Glomerular endothelial cell (primary cell): ENCODE results near the gene DCAF15. TPM values are rescaled to one million over a fixed set of nuclear protein-coding genes. Genes with fewer than 3 reads are reported as not detected.
"Not testable (repeated sequence)": the region's sequence is repeated elsewhere in the genome, so short reads cannot be mapped to it uniquely, and the experiment has no call there.

Experiments
- DNase-seq: peaks from one replicate; pipeline ENCODE4 v3.0.0-alpha.2; 2011; ENCODE audit warnings: low read depth, low spot score; ENCODE audit errors: extremely low read depth
- total RNA-seq: library from RNA; depleted of rRNA; stranded (reverse); fragments of >200 nt; gene quantifications from 2 replicates; pipeline ENCODE4 v1.2.3, GENCODE V29; 2015

The DCAF15 gene, protein sequence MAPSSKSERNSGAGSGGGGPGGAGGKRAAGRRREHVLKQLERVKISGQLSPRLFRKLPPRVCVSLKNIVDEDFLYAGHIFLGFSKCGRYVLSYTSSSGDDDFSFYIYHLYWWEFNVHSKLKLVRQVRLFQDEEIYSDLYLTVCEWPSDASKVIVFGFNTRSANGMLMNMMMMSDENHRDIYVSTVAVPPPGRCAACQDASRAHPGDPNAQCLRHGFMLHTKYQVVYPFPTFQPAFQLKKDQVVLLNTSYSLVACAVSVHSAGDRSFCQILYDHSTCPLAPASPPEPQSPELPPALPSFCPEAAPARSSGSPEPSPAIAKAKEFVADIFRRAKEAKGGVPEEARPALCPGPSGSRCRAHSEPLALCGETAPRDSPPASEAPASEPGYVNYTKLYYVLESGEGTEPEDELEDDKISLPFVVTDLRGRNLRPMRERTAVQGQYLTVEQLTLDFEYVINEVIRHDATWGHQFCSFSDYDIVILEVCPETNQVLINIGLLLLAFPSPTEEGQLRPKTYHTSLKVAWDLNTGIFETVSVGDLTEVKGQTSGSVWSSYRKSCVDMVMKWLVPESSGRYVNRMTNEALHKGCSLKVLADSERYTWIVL
- total RNA-seq, result 22.7 and 30.0 TPM in 2 replicates

DNA sequence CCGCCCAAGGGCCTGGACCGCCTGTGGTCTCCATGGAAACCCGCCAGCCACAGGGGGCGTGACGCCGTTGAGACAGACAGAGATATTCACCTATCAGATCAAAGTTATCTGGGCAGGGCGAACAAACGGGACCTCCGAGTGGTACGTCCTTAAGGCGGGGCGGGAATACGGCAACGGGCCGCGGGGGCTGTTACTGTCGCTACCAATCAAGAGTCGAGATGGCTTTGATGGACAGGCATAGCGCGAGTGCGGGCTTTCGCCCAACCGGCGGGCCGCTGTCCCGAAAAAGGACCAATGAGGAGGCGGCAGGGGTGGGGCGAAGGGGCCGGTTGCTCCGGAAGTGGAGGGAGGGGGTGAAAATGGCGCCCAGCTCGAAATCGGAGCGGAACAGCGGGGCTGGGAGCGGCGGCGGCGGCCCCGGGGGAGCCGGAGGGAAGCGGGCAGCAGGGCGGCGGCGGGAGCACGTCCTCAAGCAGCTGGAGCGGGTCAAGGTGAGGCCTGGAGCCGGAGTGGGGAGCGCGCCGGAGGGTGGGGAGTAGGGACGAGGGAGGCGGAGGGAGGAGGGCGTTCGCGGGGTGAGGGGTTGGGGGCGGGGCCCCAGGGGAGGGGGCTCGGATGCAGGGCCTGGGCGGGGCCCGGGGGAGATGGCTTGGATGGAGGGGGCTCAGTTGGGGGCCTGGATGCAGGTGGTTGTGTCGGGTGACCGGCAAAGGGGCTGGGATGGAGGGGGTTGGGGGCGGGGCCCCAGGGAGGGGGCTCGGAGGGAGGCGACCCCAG is at the start of gene DCAF15:
TSS of gene DCAF15 (plus strand) at position 356 of the 777 bp plus-strand sequence. CDS start at position 360, 4 bp downstream.
- DNase-seq, result peak; percentile 91

DNA sequence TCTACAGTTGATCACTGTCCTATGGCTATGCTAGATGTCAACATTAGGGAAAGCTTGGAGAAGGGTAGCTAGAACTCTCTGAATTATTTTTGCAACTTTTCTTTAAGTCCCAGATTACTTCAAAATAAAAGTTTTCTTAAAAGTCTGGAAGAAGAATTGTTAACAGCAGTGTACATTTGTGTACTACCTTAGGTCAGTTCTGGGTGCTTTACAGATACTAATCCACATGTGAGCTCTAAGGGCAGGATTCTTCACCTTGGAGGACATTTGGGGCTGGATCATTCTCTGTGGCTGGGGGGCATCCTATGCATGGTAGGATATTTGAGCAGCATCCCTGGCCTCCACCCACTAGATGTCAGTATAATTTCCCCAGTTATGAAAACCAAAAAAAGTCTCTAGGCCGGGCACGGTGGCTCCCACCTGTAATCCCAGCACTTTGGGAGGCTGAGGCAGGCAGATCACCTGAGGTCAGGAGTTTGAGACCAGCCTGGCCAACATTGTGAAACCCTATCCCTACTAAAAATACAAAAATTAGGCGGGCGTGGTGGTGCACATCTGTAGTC is 49.2 kb upstream of the DCAF15 start:
- no peak for DNase-seq

DNA sequence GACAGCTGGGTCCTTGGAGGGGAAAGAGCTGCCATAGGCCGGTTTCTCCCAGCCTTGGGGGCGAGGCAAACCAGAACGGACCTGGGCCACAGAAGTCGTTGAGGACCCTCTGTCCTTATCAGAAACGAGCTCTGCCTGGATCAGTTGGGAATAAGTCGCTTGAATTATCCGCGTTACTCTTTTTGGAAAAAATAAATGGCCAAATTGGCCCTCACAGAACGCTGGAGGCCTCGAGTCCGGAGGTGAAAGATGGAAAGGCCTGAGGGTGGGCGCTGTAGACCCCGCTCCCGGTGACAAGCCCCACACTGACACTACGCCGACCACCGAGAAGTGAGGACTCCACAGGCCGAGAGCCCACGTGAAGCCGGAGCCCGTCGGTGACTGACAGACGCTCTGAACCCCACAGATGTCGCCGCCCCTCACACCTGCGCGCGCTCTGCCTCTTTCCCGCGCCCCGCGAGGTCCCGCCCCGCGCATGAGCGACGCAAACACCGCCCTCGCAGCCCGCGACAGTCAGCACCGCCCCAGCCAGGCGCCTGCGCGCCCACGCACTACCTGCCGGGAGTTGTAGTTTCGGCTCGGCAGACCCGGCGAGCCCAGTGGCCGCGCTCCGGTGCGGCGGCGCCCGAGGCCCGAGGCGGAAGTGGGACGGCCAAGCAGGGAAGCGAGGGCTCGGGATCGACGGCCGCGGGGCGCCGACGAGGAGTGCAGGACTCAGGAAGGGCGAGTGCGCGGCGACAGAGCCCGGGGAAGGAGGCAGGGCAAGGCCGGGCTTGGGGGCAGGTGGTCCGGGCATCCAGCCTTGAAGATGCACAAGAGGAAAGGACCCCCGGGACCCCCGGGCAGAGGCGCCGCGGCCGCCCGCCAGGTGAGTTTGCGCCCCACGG is 46.4 kb upstream of the DCAF15 start, which contains the start of the genes BRME1 and CC2D1A:
TSS of gene BRME1 (minus strand) at position 484 of the 887 bp plus-strand sequence. CDS start 1,225 bp downstream, outside the sequence.
TSS of gene CC2D1A (plus strand) at position 568 of the 887 bp plus-strand sequence. CDS start at position 809, 241 bp downstream.
- no peak for DNase-seq

DNA sequence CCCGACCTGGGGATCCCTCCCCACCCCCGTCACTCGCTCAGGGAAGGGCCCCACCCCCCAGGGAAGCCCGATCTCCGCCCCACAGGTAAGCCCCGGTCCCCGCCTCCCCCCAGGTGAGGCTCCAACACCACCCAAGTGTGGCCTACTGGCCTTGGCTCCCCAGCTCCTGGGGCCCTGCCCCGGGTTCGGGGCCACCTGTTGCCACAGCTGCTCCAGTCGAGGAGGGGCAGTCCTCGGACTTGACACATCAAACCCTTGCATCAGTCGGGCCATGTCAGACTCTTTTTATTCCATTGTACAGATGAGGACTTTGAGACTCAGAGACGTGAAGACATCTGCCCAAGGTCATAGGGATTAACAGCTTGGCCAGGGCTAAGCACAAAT is 45.8 kb upstream of the DCAF15 start:
- DNase-seq, result no peak

DNA sequence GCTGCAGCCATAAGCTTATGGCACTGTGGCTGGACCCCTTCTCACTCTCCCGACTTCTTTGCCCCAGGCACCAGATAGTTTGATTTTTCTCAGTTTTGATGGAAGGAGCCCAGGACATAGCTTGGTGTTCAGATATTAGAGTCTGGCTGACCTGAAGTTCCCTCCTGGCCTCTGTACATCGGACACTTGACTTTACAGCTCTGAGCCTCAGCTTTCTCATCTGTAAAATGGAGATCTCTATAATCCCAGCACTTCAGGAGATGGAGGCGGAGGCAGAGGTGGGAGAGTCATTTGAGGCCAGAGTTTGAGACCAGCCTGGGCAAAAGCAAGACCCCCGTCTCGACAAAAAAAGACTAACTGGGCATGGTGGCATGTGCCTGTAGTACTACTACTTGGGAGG is 45.4 kb upstream of the DCAF15 start:
- no peak for DNase-seq

DNA sequence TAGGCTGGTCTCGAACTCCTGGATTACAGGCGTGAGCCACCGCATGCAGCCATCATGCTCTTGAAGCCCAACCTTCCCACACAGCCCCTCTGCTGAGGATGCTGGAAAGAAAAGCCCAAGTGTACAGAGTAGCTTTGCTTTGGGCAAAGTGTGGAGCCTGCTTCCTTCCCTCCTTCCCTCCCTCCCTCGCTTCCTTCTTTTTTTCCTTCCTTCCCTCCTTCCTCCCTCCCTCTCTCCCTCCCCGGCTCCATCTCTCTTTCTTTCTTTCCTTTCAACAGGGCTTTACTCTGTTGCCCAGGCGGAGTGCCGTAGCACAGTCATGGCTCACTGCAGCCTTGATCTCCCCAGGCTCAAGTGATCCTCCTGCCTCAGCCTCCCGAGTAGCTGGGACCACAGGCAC is 43.6 kb upstream of the DCAF15 start:
- no peak for DNase-seq

DNA sequence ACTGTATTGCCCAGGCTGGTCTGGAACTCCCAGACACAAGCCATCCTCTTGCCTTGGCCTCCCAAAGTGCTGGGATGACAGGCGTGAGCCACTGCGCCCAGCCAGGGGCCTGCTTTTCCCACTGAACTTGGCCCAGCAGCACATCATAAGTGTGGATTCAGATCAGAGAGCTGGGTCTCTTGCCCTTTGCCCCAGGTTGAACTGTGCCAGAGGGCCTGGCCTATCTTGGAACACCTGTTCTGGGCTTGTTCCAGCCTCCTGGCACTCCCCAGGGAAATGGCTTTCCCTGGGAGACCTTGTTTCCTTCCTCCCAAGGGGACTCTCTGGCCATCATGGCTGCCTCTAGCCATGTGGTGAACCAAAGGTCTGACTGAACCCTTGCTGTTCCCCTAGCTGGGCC is 42.9 kb upstream of the DCAF15 start:
- DNase-seq, result no peak

DNA sequence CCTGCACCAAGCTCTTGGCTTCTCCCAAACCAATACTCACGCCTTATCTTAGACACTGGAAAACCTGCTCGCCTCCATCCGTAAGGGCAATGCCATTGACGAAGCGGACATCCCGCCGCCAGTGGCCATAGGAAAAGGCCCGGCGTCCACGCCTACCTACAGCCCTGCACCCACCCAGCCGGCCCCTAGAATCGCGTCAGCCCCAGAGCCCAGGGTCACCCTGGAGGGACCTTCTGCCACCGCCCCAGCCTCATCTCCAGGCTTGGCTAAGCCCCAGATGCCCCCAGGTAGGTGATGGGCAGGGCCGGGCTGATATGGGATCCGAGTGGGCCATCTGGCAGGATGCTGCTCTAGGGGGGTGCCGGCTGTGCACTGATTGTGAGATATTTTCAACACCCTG is 39.0 kb upstream of the DCAF15 start:
- DNase-seq, result no peak

DNA sequence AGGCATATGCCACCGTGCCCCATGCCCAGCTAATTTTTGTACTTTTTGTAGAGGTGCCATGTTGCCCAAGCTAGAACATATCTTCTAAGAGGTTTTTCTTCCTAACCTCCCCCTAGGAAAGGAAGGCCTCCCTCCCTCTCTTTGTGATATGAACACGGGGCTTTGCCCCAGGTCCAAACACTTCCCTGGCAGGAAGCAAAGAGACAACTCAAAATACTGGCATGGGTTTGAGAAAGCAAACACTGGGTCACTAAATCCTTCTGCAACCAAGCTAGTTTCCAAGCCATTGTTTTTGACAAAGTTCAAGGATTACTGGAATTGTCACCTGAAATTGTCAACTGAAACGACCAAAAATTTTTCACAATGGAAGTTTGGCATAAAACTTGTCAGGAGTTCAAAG is 37.5 kb upstream of the DCAF15 start:
- no peak for DNase-seq

DNA sequence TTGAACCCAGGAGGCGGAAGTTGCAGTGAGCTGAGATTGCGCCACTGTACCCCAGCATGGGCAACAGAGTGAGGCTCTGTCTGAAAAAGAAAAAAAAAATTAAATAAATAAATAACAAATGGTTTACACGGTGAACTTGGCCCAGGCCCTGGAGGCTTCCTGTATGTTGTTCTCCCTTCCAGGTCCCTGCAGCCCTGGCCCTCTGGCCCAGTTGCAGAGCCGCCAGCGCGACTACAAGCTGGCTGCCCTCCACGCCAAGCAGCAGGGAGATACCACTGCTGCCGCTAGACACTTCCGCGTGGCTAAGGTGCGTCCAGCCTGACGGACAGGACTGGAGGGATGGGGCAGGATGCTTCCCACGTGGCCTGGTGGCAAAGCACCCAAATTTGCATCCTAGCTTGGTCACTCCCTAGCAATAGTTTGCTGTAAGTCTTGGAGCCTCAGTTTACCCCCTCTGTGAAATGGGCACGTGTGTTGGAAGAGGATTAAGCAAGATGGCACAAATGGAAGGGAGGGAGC is 34.4 kb upstream of the DCAF15 start:
- no peak for DNase-seq

DNA sequence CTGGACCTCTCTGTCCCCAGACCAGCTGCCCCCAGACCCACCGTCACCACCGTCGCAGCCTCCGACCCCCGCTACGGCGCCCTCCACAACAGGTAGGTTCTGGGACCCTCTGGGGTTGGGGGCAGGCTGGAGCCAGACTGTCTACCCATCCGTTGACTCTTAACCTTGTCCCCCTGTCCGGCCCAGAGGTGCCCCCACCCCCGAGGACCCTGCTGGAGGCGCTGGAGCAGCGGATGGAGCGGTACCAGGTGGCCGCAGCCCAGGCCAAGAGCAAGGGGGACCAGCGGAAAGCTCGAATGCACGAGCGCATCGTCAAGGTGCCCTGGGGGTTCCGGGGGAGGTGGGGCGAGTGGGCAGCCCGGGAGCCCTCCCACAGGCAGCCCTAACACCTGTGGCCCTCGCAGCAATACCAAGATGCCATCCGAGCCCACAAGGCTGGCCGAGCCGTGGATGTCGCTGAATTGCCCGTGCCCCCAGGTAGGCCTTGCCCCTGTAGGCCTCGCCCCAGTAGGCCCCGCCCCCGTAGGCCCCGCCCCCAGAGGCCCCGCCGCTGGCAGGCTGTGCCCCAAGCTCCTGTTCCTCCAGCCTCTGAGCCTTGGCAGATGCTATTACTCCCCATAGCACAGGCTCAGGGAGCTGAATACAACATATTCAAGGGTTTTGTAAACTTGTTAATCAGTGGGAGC is 33.4 kb upstream of the DCAF15 start:
- DNase-seq, result no peak

DNA sequence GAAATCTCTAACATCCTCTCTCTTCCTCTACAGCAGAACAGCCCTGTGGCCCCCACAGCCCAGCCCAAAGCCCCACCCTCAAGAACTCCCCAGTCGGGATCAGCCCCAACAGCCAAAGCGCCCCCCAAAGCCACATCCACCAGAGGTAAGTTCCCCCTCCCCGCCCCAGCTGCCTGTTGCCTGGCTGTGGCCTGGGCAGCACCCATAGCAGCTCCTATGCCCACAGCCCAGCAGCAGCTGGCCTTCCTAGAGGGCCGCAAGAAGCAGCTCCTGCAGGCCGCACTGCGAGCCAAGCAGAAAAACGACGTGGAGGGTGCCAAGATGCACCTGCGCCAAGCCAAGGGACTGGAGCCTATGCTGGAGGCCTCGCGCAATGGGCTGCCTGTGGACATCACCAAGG is 31.8 kb upstream of the DCAF15 start:
- no peak for DNase-seq

DNA sequence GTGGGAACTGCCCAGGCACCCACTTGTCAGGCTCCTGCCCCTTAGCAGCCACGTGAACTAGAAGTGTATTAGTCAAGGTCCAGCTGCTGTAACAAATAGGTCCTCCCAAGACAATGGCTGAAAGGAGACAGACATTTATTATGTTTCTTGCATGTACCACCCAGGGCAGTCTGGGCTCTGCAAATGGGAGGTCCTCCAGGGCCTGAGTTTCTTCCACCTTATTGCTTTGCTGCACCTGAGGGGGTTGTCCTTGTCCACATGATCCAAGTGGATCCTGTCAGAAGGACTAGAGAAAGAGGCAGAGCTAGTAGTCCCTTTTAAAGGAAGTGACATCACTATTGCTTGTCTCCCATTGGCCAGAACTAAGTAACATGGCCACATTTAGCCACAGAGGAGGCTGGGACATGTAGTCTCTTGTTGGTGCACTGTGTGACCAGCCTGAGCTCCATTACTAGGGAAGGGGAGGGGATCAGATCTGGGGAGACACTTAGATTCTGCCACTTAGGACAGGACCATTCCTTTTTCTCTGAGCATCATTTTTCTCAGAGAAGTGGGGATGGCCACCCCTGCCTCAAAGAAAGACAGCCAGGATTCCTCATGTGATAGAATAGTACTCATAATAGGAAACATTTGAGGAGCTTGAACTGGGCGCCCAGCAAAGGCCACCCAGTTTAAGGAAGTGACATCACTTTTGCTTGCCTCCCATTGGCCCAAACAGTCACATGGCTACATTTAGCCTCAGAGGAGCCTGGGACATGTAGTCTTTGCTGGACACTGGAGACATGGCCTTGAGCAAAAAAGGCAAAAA is 31.2 kb upstream of the DCAF15 start:
- no peak for DNase-seq

DNA sequence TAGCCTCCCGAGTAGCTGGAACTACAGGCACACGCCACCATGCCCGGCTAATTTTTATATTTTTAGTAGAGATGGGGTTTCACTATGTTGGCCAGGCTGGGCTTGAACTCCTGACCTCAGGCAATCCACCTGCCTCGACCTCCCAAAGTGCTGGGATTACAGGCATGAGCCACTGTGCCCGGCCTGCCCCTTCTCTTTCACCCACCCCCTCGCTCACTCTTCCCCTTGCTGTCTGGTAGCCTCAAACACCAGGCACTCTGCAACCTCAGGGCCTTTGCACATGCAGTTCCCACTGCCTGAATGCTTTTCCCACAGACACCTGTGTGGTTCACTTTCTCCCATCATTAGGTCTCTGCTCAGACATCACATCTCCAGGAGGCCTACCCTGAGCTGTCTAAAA is 30.2 kb upstream of the DCAF15 start:
- DNase-seq, result not testable (repeated sequence)

DNA sequence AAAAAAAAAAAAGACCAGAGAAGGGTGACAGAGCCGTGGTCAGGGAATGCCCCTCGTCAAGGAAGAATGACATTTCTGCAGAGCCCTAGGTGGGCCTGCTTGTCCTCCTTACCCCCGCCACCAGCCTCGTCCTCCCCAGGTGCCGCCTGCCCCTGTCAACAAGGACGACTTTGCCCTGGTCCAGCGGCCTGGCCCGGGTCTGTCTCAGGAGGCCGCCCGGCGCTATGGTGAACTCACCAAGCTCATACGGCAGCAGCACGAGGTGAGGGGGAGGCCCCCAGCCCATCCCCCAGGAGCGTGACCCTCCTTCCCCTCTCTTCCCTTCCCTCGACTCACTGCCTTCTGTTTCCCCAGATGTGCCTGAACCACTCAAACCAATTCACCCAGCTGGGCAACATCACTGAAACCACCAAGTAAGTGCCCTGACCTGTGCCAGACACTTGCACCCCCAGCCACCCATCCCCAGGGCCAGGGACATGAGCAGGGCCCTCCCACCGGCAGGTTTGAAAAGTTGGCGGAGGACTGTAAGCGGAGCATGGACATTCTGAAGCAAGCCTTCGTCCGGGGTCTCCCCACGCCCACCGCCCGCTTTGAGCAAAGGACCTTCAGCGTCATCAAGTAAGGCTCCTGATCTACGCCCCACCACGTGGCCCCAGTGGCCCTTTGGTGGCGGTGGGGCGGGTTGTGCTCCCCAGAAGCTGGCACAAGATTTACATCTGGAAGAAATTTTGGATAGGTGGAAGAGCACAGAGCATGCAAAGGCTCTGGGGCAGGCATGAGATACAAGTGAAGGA is 28.9 kb upstream of the DCAF15 start:
- no peak for DNase-seq

DNA sequence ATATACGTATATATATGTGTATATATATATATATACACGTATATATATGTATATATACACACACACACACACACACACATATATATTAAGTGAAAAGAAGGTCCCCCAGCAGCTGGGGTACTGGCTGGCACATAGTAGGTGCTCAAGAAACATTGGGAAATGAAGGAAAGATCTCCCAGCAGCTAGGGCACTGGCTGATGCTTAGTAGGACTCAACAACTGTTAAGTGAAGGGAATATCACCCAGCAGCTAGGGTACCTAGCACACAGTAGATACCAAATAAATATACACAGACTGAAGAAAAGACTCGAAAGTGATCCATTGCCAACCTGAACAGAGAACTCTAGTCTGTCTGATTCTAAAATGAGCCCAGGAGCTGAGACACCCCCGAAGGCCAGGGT is 26.3 kb upstream of the DCAF15 start:
- no peak for DNase-seq

DNA sequence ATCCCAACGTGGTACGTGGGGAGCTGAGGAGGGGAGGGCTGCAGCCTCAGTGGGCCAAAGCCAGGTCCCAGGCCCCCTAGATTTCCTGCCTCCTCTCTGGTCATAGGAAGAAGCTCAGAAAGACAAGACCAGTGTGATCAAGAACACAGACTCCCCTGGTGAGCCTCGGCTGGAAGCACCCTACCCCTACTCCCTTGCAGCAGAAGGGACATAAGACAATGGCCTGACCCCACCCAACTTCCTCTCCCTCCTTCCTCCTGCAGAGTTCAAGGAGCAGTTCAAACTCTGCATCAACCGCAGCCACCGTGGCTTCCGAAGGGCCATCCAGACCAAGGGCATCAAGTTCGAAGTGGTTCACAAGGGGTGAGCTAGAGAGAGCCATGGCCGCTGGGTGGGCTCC is 25.6 kb upstream of the DCAF15 start:
- no peak for DNase-seq

DNA sequence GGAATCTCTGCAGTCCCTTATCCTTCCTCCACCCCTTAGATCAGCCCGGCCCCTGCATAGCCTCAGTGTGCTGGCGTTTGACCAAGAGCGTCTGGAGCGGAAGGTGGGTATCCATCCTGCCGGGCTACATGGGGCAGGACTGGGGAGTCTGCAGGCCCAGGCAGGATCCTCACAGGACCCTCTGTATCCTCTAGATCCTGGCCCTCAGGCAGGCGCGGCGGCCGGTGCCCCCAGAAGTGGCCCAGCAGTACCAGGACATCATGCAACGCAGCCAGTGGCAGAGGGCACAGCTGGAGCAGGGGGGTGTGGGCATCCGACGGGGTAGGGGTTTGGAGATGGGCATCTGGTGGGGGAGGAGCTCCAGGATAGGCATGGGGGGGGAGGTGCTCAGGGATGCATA is 23.0 kb upstream of the DCAF15 start:
- no peak for DNase-seq
